ENCODE data around the gene CDH4. TPM values are rescaled to one million over a fixed set of nuclear protein-coding genes. Genes with fewer than 3 reads are reported as not detected.

The CDH4 gene
- total RNA-seq, 1 donor from 2014 or later: not detected

GRCh38 chr20:61728786-61729770, 477.0 kb downstream of the CDH4 start:
- no peak for ATAC-seq (ENCODE audit: low read depth)
- H3K27me3 Mint-ChIP-seq: no peaks in the 10 kb centered on the region
- ChIA-PET POLR2A (no interaction called here), CTCF (no interaction called here)
- DNase-seq: no peak
- no peak overlapping the region for H3K27ac Mint-ChIP-seq
- no peak overlapping the region for H3K4me3 Mint-ChIP-seq
- H3K9me3 Mint-ChIP-seq: no peaks in the 10 kb centered on the region
- no peaks in the 10 kb centered on the region for H3K36me3 Mint-ChIP-seq (ENCODE audit: low read depth)
- H3K4me1 Mint-ChIP-seq: no peaks in the 10 kb centered on the region
- TF ChIP-seq, protein P1, sequence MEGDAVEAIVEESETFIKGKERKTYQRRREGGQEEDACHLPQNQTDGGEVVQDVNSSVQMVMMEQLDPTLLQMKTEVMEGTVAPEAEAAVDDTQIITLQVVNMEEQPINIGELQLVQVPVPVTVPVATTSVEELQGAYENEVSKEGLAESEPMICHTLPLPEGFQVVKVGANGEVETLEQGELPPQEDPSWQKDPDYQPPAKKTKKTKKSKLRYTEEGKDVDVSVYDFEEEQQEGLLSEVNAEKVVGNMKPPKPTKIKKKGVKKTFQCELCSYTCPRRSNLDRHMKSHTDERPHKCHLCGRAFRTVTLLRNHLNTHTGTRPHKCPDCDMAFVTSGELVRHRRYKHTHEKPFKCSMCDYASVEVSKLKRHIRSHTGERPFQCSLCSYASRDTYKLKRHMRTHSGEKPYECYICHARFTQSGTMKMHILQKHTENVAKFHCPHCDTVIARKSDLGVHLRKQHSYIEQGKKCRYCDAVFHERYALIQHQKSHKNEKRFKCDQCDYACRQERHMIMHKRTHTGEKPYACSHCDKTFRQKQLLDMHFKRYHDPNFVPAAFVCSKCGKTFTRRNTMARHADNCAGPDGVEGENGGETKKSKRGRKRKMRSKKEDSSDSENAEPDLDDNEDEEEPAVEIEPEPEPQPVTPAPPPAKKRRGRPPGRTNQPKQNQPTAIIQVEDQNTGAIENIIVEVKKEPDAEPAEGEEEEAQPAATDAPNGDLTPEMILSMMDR (IDR thresholded peaks at IDR 0.05): no peak
- intact Hi-C loops (cut with micrococcal nuclease): no loop called here

DNA sequence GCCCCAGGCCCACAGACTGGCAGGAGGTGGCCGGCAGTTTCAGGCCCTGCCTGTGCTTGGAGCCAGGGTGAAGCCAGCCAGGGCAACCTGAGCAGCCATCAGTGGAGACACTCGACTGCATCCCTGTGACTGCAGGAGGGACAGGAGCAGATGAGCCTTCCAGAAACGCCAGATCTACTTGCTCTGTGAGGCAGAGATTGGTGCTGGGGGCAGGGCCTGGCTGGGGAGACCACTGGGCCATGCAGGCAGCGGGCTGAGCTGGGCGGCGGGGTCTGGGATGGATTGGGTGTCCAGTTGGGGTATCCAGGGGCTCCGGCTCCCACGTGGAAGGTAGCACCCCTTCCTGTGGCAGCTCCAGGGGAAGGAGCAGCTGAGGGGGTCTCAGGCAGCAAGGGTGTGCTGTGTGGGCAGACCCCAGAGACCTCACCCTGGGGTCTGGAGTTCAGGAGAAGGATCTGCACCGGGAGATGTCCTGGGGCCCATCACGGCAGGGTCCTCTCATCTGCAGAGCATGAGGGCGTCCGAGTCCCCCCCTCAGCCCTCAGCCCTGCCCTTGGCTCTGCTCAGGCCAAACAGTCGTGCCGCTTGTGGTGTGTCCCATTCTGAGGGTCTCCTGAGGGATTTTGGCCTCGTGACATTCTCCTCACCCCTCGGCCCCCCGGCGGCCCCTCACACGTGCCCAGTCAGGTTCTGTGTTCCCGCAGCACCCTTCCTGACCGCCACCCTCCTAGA, 478.7 kb downstream of the CDH4 start:
- H3K27ac Mint-ChIP-seq: no peak overlapping the region
- ChIA-PET POLR2A (no interaction called here), CTCF (no interaction called here)
- H3K36me3 Mint-ChIP-seq (ENCODE audit: low read depth): no peaks in the 10 kb centered on the region
- H3K4me1 Mint-ChIP-seq: no peaks in the 10 kb centered on the region
- no peak overlapping the region for H3K4me3 Mint-ChIP-seq
- TF ChIP-seq, protein P1 (IDR thresholded peaks at IDR 0.05): no peak
- intact Hi-C loops (cut with micrococcal nuclease): no loop called here
- no peaks in the 10 kb centered on the region for H3K9me3 Mint-ChIP-seq
- no peaks in the 10 kb centered on the region for H3K27me3 Mint-ChIP-seq
- no peak for DNase-seq
- ATAC-seq (ENCODE audit: low read depth): no peak

- POLR2A ChIA-PET: no interaction called here
- DNase-seq (no peak), ATAC-seq (ENCODE audit: low read depth) (no peak)
- Mint-ChIP-seq H3K9me3 (no peaks in the 10 kb centered on the region), H3K27me3 (no peaks in the 10 kb centered on the region), H3K4me1 (no peaks in the 10 kb centered on the region), H3K36me3 (ENCODE audit: low read depth) (no peaks in the 10 kb centered on the region), H3K4me3 (no peak overlapping the region), H3K27ac (no peak overlapping the region)
- CTCF ChIA-PET: no interaction called here
- intact Hi-C loops (cut with micrococcal nuclease): no loop called here
- TF ChIP-seq, protein P1 (IDR thresholded peaks at IDR 0.05): no peak
These were observed 479.5 kb downstream of the CDH4 start for GRCh38 chr20:61731363-61732181.

GRCh38 chr20:61732511-61733210, 480.6 kb downstream of the CDH4 start:
- TF ChIP-seq, protein P1 (IDR thresholded peaks at IDR 0.05): no peak
- no peak overlapping the region for H3K4me3 Mint-ChIP-seq
- ATAC-seq (ENCODE audit: low read depth): no peak
- H3K36me3 Mint-ChIP-seq (ENCODE audit: low read depth): no peaks in the 10 kb centered on the region
- POLR2A ChIA-PET: no interaction called here
- H3K4me1 Mint-ChIP-seq: no peaks in the 10 kb centered on the region
- intact Hi-C loops (cut with micrococcal nuclease): no loop called here
- no peaks in the 10 kb centered on the region for H3K9me3 Mint-ChIP-seq
- CTCF ChIA-PET: no interaction called here
- H3K27ac Mint-ChIP-seq: no peak overlapping the region
- no peak for DNase-seq
- no peaks in the 10 kb centered on the region for H3K27me3 Mint-ChIP-seq

Measured in activated B cell treated with CpG ODN at 0.5 μM for 24 hours (primary cell).